Measurements from ENCODE around the gene ASCL3. TPM values are rescaled to one million over a fixed set of nuclear protein-coding genes. Genes with fewer than 3 reads are reported as not detected.

Gene ASCL3
- total and polyA plus RNA-seq, 2 experiments from 2014 or later, result not detected

DNA sequence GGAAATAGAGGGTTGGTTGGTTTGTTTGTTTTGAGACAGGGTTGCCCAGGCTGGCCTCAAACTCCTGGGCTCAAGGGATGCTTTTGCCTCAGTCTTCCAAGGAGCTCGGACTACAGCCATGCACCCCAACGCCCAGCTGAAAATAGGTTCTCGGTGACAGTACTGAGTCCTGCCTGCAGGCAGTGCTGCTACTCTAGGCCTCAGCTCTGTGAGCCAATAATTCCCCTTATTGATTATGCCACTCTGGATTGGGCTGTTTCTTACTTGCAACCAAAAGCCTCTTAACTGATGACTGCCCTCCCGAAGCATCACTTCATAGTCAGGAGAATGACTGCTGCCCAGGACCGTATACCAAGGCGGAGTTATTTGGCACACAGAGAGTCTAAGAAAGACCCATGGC is 8.9 kb downstream of the ASCL3 start:
- no peaks in the 10 kb centered on the region for H4K20me1 ChIP-seq (replicated peaks; ENCODE audit: insufficient read depth)
- H3K36me3 ChIP-seq (ENCODE audit: insufficient read depth), result no peaks in the 10 kb centered on the region
- Mint-ChIP-seq H3K4me3 (no peak overlapping the region), H3K27ac (no peak overlapping the region), H3K9me3 (no peaks in the 10 kb centered on the region), H3K36me3 (ENCODE audit: low read depth) (no peaks in the 10 kb centered on the region), H3K4me1 (peaks cover 25% of the 10 kb centered on the region), H3K27me3 (ENCODE audit: insufficient read depth, low read depth, poor library complexity) (peaks cover 8% of the 10 kb centered on the region)
- no peaks in the 10 kb centered on the region for H3K27me3 ChIP-seq (ENCODE audit: insufficient read depth)
- H3K4me3 ChIP-seq, result no peak overlapping the region
- no peaks in the 10 kb centered on the region for H3K9me2 ChIP-seq (ENCODE audit: insufficient read depth)
- H3K4me2 ChIP-seq, result no peak overlapping the region
- peak overlapping the region; percentile 86; the same call in 1 of the 2 replicates for H2AFZ ChIP-seq
- peaks cover 5% of the 10 kb centered on the region; the same call in 1 of the 2 replicates for H3K4me1 ChIP-seq (ENCODE audit: insufficient read depth)
- H3K27ac ChIP-seq (ENCODE audit: low read depth), result no peak overlapping the region
- DNase-seq (ENCODE audit: low spot score) (peak; percentile 57), ATAC-seq (peak; percentile 78)
- no peaks in the 10 kb centered on the region for H3F3A ChIP-seq (replicated peaks; ENCODE audit: low read depth)
- H3K79me2 ChIP-seq (replicated peaks; ENCODE audit: insufficient read depth), result no peaks in the 10 kb centered on the region
- TF ChIP-seq POLR2AphosphoS5 (IDR thresholded peaks at IDR 0.05; ENCODE audit: low read depth), result no peak
- TF ChIP-seq, protein P1, sequence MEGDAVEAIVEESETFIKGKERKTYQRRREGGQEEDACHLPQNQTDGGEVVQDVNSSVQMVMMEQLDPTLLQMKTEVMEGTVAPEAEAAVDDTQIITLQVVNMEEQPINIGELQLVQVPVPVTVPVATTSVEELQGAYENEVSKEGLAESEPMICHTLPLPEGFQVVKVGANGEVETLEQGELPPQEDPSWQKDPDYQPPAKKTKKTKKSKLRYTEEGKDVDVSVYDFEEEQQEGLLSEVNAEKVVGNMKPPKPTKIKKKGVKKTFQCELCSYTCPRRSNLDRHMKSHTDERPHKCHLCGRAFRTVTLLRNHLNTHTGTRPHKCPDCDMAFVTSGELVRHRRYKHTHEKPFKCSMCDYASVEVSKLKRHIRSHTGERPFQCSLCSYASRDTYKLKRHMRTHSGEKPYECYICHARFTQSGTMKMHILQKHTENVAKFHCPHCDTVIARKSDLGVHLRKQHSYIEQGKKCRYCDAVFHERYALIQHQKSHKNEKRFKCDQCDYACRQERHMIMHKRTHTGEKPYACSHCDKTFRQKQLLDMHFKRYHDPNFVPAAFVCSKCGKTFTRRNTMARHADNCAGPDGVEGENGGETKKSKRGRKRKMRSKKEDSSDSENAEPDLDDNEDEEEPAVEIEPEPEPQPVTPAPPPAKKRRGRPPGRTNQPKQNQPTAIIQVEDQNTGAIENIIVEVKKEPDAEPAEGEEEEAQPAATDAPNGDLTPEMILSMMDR (conservative IDR thresholded peaks at IDR 0.05; ENCODE audit: low read depth in 2 of 2), result peak; percentile 55 to 70

DNA sequence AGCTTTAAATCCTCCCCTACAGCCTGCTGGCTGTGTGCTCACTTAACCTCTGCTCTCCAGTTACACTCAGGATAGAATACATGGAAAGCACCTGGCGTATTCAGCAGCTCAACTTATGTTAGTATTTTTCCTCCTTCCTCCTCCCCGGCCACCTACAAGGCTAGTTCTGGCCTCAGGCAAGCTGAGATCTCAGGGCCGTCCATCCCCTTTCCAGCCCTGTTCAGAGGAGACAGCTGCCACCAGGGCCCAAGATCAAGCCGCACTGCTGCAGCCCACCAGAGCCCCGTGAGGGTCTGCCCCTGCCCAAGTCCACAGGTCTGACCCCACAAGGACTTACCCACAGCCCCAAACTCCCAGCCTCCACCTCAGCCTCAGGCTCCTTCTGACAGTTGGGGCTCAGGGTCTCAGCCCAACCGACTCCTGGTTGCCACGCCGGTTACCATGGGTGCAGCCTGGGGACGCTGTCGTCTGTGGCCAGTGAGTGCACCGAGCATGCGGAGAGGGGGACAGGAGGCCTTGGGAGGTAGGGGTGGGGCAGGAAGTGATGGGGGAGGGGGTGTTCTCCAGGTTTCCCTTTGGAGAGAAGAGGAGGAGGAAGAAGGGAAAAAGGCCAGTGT is 10.1 kb downstream of the ASCL3 start, which contains the start of gene C11orf16:
Gene C11orf16, minus strand, starts transcription at position 384 of the 617 bp plus-strand sequence. CDS start 639 bp downstream, outside the sequence.
- Histone ChIP-seq H3K79me2 (replicated peaks; ENCODE audit: insufficient read depth) (no peaks in the 10 kb centered on the region), H3K9me2 (ENCODE audit: insufficient read depth) (no peaks in the 10 kb centered on the region), H3K36me3 (ENCODE audit: insufficient read depth) (no peaks in the 10 kb centered on the region), H3K4me1 (ENCODE audit: insufficient read depth) (peaks cover 5% of the 10 kb centered on the region; the same call in 1 of the 2 replicates), H3K4me2 (0 out of 2 replicates have a peak within 1 kb of the TSS, but pooled peaks have one; percentile 32), H2AFZ (peak within 1 kb of the TSS; percentile 86), H3F3A (replicated peaks; ENCODE audit: low read depth) (no peaks in the 10 kb centered on the region), H3K4me3 (no peak within 1 kb of the TSS), H3K27me3 (ENCODE audit: insufficient read depth) (no peaks in the 10 kb centered on the region), H3K27ac (ENCODE audit: low read depth) (no peak within 1 kb of the TSS), H4K20me1 (replicated peaks; ENCODE audit: insufficient read depth) (no peaks in the 10 kb centered on the region)
- no peaks in the 10 kb centered on the region for H3K36me3 Mint-ChIP-seq (ENCODE audit: low read depth)
- ATAC-seq, result peak; percentile 70
- peak within 1 kb of the TSS; percentile 23; the same call in 2 of the 3 replicates for H3K4me3 Mint-ChIP-seq
- no peak within 1 kb of the TSS for H3K27ac Mint-ChIP-seq
- H3K9me3 Mint-ChIP-seq, result no peaks in the 10 kb centered on the region
- peak; percentile 67 for DNase-seq (ENCODE audit: low spot score)
- H3K27me3 Mint-ChIP-seq (ENCODE audit: insufficient read depth, low read depth, poor library complexity), result peaks cover 8% of the 10 kb centered on the region
- peaks cover 25% of the 10 kb centered on the region for H3K4me1 Mint-ChIP-seq
- TF ChIP-seq, protein P2, sequence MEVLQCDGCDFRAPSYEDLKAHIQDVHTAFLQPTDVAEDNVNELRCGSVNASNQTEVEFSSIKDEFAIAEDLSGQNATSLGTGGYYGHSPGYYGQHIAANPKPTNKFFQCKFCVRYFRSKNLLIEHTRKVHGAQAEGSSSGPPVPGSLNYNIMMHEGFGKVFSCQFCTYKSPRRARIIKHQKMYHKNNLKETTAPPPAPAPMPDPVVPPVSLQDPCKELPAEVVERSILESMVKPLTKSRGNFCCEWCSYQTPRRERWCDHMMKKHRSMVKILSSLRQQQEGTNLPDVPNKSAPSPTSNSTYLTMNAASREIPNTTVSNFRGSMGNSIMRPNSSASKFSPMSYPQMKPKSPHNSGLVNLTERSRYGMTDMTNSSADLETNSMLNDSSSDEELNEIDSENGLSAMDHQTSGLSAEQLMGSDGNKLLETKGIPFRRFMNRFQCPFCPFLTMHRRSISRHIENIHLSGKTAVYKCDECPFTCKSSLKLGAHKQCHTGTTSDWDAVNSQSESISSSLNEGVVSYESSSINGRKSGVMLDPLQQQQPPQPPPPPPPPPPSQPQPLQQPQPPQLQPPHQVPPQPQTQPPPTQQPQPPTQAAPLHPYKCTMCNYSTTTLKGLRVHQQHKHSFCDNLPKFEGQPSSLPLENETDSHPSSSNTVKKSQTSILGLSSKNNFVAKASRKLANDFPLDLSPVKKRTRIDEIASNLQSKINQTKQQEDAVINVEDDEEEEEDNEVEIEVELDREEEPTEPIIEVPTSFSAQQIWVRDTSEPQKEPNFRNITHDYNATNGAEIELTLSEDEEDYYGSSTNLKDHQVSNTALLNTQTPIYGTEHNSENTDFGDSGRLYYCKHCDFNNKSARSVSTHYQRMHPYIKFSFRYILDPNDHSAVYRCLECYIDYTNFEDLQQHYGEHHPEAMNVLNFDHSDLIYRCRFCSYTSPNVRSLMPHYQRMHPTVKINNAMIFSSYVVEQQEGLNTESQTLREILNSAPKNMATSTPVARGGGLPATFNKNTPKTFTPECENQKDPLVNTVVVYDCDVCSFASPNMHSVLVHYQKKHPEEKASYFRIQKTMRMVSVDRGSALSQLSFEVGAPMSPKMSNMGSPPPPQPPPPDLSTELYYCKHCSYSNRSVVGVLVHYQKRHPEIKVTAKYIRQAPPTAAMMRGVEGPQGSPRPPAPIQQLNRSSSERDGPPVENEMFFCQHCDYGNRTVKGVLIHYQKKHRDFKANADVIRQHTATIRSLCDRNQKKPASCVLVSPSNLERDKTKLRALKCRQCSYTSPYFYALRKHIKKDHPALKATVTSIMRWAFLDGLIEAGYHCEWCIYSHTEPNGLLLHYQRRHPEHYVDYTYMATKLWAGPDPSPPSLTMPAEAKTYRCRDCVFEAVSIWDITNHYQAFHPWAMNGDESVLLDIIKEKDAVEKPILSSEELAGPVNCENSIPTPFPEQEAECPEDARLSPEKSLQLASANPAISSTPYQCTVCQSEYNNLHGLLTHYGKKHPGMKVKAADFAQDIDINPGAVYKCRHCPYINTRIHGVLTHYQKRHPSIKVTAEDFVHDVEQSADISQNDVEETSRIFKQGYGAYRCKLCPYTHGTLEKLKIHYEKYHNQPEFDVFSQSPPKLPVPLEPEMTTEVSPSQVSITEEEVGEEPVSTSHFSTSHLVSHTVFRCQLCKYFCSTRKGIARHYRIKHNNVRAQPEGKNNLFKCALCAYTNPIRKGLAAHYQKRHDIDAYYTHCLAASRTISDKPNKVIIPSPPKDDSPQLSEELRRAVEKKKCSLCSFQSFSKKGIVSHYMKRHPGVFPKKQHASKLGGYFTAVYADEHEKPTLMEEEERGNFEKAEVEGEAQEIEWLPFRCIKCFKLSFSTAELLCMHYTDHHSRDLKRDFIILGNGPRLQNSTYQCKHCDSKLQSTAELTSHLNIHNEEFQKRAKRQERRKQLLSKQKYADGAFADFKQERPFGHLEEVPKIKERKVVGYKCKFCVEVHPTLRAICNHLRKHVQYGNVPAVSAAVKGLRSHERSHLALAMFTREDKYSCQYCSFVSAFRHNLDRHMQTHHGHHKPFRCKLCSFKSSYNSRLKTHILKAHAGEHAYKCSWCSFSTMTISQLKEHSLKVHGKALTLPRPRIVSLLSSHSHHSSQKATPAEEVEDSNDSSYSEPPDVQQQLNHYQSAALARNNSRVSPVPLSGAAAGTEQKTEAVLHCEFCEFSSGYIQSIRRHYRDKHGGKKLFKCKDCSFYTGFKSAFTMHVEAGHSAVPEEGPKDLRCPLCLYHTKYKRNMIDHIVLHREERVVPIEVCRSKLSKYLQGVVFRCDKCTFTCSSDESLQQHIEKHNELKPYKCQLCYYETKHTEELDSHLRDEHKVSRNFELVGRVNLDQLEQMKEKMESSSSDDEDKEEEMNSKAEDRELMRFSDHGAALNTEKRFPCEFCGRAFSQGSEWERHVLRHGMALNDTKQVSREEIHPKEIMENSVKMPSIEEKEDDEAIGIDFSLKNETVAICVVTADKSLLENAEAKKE (CRISPR knock-in tag; IDR thresholded peaks at IDR 0.05), result no peak
- TF ChIP-seq EZH2phosphoT487 (IDR thresholded peaks at IDR 0.05; ENCODE audit: unreplicated experiment), result no peak
- TF ChIP-seq POLR2AphosphoS5 (IDR thresholded peaks at IDR 0.05; ENCODE audit: low read depth), result no peak
- no peak for TF ChIP-seq ZNF331 (CRISPR knock-in tag; IDR thresholded peaks at IDR 0.05; ENCODE audit: low read depth)
- TF ChIP-seq CREB1 (CRISPR knock-in tag; IDR thresholded peaks at IDR 0.05; ENCODE audit: low read depth), result no peak
- no peak for TF ChIP-seq ZNF114 (CRISPR knock-in tag; IDR thresholded peaks at IDR 0.05)
- no peak for TF ChIP-seq NANOG (IDR thresholded peaks at IDR 0.05; ENCODE audit: borderline replicate concordance)
- TF ChIP-seq, protein P3, sequence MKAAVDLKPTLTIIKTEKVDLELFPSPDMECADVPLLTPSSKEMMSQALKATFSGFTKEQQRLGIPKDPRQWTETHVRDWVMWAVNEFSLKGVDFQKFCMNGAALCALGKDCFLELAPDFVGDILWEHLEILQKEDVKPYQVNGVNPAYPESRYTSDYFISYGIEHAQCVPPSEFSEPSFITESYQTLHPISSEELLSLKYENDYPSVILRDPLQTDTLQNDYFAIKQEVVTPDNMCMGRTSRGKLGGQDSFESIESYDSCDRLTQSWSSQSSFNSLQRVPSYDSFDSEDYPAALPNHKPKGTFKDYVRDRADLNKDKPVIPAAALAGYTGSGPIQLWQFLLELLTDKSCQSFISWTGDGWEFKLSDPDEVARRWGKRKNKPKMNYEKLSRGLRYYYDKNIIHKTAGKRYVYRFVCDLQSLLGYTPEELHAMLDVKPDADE (IDR thresholded peaks at IDR 0.05), result no peak
- TF ChIP-seq JUNB (IDR thresholded peaks at IDR 0.05; ENCODE audit: unreplicated experiment), result no peak
